A204.1 (cell line): ENCODE results near the gene KRT77.

Source experiments
- FAIRE-seq: peaks from 2 replicates; lab custom pipeline; 2012; peaks lifted over from hg19 to GRCh38; lab: Jason Lieb, UNC

The KRT77 gene

GRCh38 chr12:52691841-52692150 is 11.5 kb downstream of the KRT77 start:
- no peak for FAIRE-seq

DNA sequence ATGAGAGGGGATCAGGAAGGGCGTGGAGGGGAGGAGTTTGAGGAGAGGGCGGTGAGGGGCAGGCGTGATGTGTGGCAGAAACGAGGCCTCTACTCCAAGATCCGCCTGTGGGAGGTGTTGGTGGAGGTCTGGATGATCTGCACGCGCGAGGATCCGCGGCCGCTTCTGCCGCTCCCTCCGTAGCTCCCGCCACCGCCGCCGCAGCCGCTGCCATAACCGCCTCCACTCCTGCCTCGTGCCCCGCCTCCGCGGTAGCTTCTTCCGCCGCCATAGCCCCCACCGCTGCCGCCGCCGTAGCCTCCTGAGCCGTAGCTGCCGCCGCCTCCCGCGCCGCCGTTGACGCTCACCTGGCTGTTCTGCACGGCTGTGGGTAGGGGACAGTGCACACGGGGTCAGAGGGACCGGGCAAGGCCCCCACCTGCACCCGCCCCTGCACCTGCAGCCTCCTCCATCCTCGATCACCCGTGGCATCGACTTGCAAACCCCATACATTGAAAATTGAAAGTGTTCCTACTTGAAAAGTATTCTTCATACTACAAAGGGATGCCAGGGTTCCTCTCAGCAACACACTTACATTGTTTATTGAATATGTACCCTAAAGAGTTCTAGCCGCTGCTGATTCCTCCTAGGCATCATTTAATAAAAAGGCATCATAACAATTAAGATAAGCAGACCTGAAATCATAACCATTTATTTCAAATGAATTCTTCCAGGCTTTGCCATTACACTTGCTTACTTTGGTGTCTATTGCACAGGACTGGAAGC is 12.1 kb downstream of the KRT77 start:
- FAIRE-seq = no peak

GRCh38 chr12:52690351-52691075 is 12.8 kb downstream of the KRT77 start:
- FAIRE-seq = no peak

DNA sequence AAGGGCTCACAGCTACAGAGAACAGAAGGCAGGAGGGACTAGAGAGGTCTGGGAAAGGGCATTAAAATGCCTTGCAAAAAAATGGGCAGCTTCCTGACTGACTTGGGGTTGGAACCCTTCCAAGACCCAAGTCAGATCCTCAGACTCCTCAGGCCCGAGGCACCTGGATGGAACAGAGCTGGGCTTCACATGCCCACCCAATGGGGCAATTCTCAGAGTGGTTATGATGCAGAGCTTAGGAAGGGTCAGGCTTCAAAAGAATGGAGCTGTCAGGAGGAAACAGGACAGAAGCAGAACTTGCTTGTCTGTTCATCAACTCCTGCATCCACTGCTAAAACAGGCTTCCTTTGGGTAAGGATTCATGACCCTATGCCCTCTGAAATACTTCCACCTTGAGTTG is 13.4 kb downstream of the KRT77 start:
- FAIRE-seq = no peak

- FAIRE-seq = no peak
These were observed 14.1 kb downstream of the KRT77 start for GRCh38 chr12:52689239-52689638.

- no peak for FAIRE-seq
These were observed 14.8 kb downstream of the KRT77 start for GRCh38 chr12:52688481-52688880.

GRCh38 chr12:52687497-52688385 is 15.6 kb downstream of the KRT77 start:
- no peak for FAIRE-seq

GRCh38 chr12:52686756-52687487 is 16.4 kb downstream of the KRT77 start:
- FAIRE-seq = no peak

DNA sequence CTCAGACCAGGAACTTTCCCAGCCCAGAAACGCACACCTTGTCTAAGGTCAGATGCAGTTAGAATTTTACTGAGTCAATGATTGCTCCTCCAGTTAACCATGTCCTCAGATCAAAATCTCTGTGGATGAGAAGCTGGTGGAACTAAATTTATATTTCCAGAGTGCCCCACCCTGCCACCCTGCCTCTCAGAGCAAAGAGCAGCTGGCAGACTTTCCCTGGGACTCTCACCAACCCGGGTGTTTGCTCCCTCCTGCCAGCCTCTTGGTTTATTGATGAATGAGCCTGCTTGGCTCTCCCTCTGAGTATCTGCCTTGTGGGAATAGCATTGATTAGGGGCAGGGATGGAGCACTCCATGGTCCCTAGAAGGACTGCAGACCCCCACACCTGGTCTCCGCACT is 17.3 kb downstream of the KRT77 start:
- FAIRE-seq = no peak

- FAIRE-seq = no peak
These were observed 17.9 kb downstream of the KRT77 start for GRCh38 chr12:52685406-52685890.

GRCh38 chr12:52684431-52684830 is 18.9 kb downstream of the KRT77 start:
- no peak for FAIRE-seq

DNA sequence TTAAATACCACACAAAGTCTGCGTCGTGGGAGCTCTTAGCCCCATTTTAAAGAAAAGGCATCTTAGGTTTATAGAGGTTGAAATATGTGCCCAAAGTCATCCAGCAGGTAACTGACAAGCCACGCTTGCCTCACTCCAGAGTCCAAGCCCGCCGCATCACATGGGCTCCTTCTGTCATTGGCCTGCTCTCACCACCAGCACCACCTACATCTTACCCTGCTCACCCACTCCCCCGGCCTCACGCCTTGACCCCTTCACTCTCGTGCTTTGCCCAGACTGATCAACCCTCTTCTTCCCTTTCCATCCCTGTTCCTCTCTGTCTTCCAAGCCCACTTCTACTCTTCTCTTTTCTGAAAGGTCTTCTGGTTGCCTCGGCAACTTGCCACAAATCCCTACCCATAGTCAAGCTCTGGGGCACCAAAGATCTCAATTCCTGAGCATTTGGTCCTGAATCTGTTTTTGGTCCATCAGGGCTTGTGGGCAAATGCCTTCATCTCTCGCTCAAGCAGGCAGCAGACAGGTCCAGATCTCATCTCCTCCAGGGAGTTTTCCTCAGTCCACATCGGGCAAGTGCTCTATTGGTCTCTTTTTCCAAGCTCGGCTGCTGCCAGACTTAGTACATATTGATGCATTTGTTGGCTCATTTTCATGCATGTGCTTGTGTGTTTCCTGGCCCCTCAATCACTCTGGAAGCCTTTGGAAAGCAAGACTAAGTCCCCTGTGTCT is 19.6 kb downstream of the KRT77 start:
- no peak for FAIRE-seq

DNA sequence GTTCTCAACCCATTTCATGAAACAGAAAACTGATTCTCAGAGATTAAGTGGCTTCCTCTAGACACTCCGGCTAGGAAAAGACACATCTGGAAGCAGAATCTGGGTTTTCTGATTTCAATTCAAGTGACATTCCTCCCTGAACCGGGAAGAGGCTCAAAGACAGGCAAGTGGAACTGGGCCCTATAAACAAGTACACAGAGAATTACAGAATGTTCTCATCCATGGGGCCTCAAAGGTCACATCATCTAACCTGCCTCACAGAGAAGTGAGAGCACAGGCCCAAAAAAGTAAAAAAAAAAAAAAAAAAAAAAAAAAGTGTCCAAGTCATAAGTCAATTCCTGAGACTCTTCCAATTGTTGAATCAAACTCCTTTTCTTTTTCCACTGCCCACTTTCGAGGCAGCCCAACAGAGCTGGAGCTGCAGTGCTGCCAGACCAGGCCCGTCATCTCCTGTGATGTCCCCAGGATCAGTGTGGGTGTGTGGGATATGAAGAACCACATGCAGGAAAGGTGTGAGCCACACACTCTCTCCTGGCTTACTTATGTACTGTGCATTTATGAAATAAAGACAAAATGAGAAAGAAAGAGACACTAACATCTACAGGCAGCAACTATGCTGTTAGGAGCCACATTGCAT is 20.3 kb downstream of the KRT77 start:
- FAIRE-seq = no peak

DNA sequence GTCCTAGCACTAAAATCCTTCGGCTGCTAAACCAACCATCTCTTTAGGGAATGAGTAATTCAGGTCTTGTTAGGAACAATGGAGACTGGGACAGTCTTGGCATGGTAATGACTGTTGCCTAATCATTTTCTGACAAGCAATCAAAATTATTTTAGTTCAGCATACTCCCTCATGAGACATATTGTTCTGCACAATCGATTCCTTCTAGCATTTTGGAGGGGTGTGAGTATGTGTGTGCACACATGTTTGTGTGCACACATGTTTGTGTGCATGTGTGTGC is 21.0 kb downstream of the KRT77 start:
- no peak for FAIRE-seq

- FAIRE-seq = no peak
These were observed 21.6 kb downstream of the KRT77 start for GRCh38 chr12:52681526-52682380.

- no peak for FAIRE-seq
These were observed 23.0 kb downstream of the KRT77 start, which contains the start of gene KRT1 for GRCh38 chr12:52680363-52680762. Gene KRT1, minus strand, starts transcription at chr12:52680407. Its CDS starts 59 bp downstream, at chr12:52680348.

GRCh38 chr12:52679875-52680274 is 23.4 kb downstream of the KRT77 start:
- FAIRE-seq = no peak

- FAIRE-seq = no peak
These were observed 25.7 kb downstream of the KRT77 start for GRCh38 chr12:52677671-52678070.

GRCh38 chr12:52677126-52677525 is 26.2 kb downstream of the KRT77 start:
- no peak for FAIRE-seq

- FAIRE-seq = no peak
These were observed 27.2 kb downstream of the KRT77 start for GRCh38 chr12:52676163-52676562.
